ENCODE measurements around the gene JARID2.

JARID2 gene

GRCh38 chr6:15481390-15482291 is 235.8 kb downstream of the JARID2 start:
- no peaks in the 10 kb centered on the region for H3K36me3 ChIP-seq (ENCODE audit: insufficient read depth, low read length)
- no peaks in the 10 kb centered on the region for H3F3A ChIP-seq (ENCODE audit: insufficient read depth, low read length)
- no peaks in the 10 kb centered on the region for H3K9me2 ChIP-seq (ENCODE audit: low read depth, low read length)
- H3K9me3 ChIP-seq (ENCODE audit: low read length), result no peaks in the 10 kb centered on the region
- no peak overlapping the region for H3K4me3 ChIP-seq (ENCODE audit: low read depth, low read length, poor library complexity, severe bottlenecking)
- no peaks in the 10 kb centered on the region for H3K79me2 ChIP-seq (ENCODE audit: insufficient read depth, low read length)
- H3K4me2 ChIP-seq (ENCODE audit: low read length), result no peak overlapping the region
- no peak overlapping the region for H2AFZ ChIP-seq (ENCODE audit: low read length)
- no peak overlapping the region for H3K9ac ChIP-seq (ENCODE audit: low read length)
- no peaks in the 10 kb centered on the region for H4K20me1 ChIP-seq (ENCODE audit: insufficient read depth, low read length)
- no peaks in the 10 kb centered on the region for H3K4me1 ChIP-seq (ENCODE audit: insufficient read depth, low read length, severe bottlenecking)
- TF ChIP-seq, protein P1, sequence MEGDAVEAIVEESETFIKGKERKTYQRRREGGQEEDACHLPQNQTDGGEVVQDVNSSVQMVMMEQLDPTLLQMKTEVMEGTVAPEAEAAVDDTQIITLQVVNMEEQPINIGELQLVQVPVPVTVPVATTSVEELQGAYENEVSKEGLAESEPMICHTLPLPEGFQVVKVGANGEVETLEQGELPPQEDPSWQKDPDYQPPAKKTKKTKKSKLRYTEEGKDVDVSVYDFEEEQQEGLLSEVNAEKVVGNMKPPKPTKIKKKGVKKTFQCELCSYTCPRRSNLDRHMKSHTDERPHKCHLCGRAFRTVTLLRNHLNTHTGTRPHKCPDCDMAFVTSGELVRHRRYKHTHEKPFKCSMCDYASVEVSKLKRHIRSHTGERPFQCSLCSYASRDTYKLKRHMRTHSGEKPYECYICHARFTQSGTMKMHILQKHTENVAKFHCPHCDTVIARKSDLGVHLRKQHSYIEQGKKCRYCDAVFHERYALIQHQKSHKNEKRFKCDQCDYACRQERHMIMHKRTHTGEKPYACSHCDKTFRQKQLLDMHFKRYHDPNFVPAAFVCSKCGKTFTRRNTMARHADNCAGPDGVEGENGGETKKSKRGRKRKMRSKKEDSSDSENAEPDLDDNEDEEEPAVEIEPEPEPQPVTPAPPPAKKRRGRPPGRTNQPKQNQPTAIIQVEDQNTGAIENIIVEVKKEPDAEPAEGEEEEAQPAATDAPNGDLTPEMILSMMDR (IDR thresholded peaks at IDR 0.05; ENCODE audit: low read length), result no peak
- TF ChIP-seq EZH2 (IDR thresholded peaks at IDR 0.05; ENCODE audit: borderline replicate concordance, low read length), result no peak
- H3K27ac ChIP-seq (ENCODE audit: low read depth, low read length, poor library complexity, severe bottlenecking), result no peak overlapping the region
- no peaks in the 10 kb centered on the region for H3K27me3 ChIP-seq (ENCODE audit: insufficient read depth, low read length)

GRCh38 chr6:15483060-15483459 is 237.2 kb downstream of the JARID2 start:
- H3K4me1 ChIP-seq (ENCODE audit: insufficient read depth, low read length, severe bottlenecking), result no peaks in the 10 kb centered on the region
- TF ChIP-seq, protein P1 (IDR thresholded peaks at IDR 0.05; ENCODE audit: low read length), result no peak
- TF ChIP-seq EZH2 (IDR thresholded peaks at IDR 0.05; ENCODE audit: borderline replicate concordance, low read length), result no peak
- H2AFZ ChIP-seq (ENCODE audit: low read length), result no peak overlapping the region
- no peaks in the 10 kb centered on the region for H3K27me3 ChIP-seq (ENCODE audit: insufficient read depth, low read length)
- no peaks in the 10 kb centered on the region for H4K20me1 ChIP-seq (ENCODE audit: insufficient read depth, low read length)
- H3K27ac ChIP-seq (ENCODE audit: low read depth, low read length, poor library complexity, severe bottlenecking), result no peak overlapping the region
- H3K4me2 ChIP-seq (ENCODE audit: low read length), result no peak overlapping the region
- no peaks in the 10 kb centered on the region for H3K36me3 ChIP-seq (ENCODE audit: insufficient read depth, low read length)
- H3K9me3 ChIP-seq (ENCODE audit: low read length), result no peaks in the 10 kb centered on the region
- H3F3A ChIP-seq (ENCODE audit: insufficient read depth, low read length), result no peaks in the 10 kb centered on the region
- no peak overlapping the region for H3K4me3 ChIP-seq (ENCODE audit: low read depth, low read length, poor library complexity, severe bottlenecking)
- no peaks in the 10 kb centered on the region for H3K9me2 ChIP-seq (ENCODE audit: low read depth, low read length)
- H3K9ac ChIP-seq (ENCODE audit: low read length), result no peak overlapping the region
- no peaks in the 10 kb centered on the region for H3K79me2 ChIP-seq (ENCODE audit: insufficient read depth, low read length)

- no peaks in the 10 kb centered on the region for H4K20me1 ChIP-seq (ENCODE audit: insufficient read depth, low read length)
- H3K79me2 ChIP-seq (ENCODE audit: insufficient read depth, low read length), result no peaks in the 10 kb centered on the region
- H3K9me2 ChIP-seq (ENCODE audit: low read depth, low read length), result no peaks in the 10 kb centered on the region
- H3K4me1 ChIP-seq (ENCODE audit: insufficient read depth, low read length, severe bottlenecking), result no peaks in the 10 kb centered on the region
- no peaks in the 10 kb centered on the region for H3K27me3 ChIP-seq (ENCODE audit: insufficient read depth, low read length)
- H3K9me3 ChIP-seq (ENCODE audit: low read length), result no peaks in the 10 kb centered on the region
- H2AFZ ChIP-seq (ENCODE audit: low read length), result no peak overlapping the region
- no peak for TF ChIP-seq EZH2 (IDR thresholded peaks at IDR 0.05; ENCODE audit: borderline replicate concordance, low read length)
- TF ChIP-seq, protein P1 (IDR thresholded peaks at IDR 0.05; ENCODE audit: low read length), result no peak
- H3K27ac ChIP-seq (ENCODE audit: low read depth, low read length, poor library complexity, severe bottlenecking), result no peak overlapping the region
- no peak overlapping the region for H3K4me2 ChIP-seq (ENCODE audit: low read length)
- no peaks in the 10 kb centered on the region for H3K36me3 ChIP-seq (ENCODE audit: insufficient read depth, low read length)
- H3K4me3 ChIP-seq (ENCODE audit: low read depth, low read length, poor library complexity, severe bottlenecking), result no peak overlapping the region
- H3F3A ChIP-seq (ENCODE audit: insufficient read depth, low read length), result no peaks in the 10 kb centered on the region
- no peak overlapping the region for H3K9ac ChIP-seq (ENCODE audit: low read length)
These were observed 238.3 kb downstream of the JARID2 start for GRCh38 chr6:15484140-15484539.

All from OCI-LY1 (cell line).